Renal cortex interstitium (tissue), 15 donors: ENCODE measurements around the gene TDRD6. TPM values are rescaled to one million over a fixed set of nuclear protein-coding genes. Genes with fewer than 3 reads are reported as not detected.
A peak's percentile ranks its signal among the peaks of the same experiment; 100 is the strongest.
"Not testable (repeated sequence)": the region's sequence is repeated elsewhere in the genome, so short reads cannot be mapped to it uniquely, and the experiment has no call there.

ENCODE experiments used
- DNase-seq, 11 donors: peaks; one replicate each; pipeline ENCODE4 v3.0.0-alpha.2; 2013; ENCODE audit warnings: low read depth in 9 of 11, low spot score in 4 of 11; ENCODE audit errors: extremely low read depth in 1 of 11
- long read RNA-seq, 16 experiments: transcript quantifications; one replicate each; lab custom pipeline, GENCODE V29; 2026
- polyA plus RNA-seq, 3 donors: library from polyadenylated mRNA; unstranded; fragments of 120-200 nt; gene quantifications; one replicate each; pipeline ENCODE4 v1.2.1, GENCODE V29; 2013; ENCODE audit not compliant: insufficient read length in 3 of 3

Gene TDRD6
- 1 to 10 TPM; 2.1 to 3.6 (median 2.1) TPM for polyA plus RNA-seq
- long read RNA-seq, donor 1 = 0 reads
- long read RNA-seq, donor 2 = 0 reads
- long read RNA-seq, donor 3 = 0 reads
- long read RNA-seq, donor 4 = 0 reads
- long read RNA-seq, donor 5 = 0 reads
- long read RNA-seq, donor 6 = 0 reads
- long read RNA-seq, donor 7 = 0 reads
- long read RNA-seq, donor 8 = 0 reads
- long read RNA-seq, donor 9 = 0 reads
- long read RNA-seq, donor 10 = 0 reads
- long read RNA-seq, donor 11 = 0 reads
- long read RNA-seq, donor 12 = 0 reads
- long read RNA-seq, donor 13 = 0 reads
- long read RNA-seq, donor 14 = 0 reads
- long read RNA-seq, donor 15 = 0 reads
- long read RNA-seq, donor 16 = 0 reads

GRCh38 chr6:46687619-46688097 is at the start of gene TDRD6:
Gene TDRD6 (plus strand): TSS chr6:46687885. CDS start chr6:46688129, 244 bp downstream.
- DNase-seq = no peak

DNA sequence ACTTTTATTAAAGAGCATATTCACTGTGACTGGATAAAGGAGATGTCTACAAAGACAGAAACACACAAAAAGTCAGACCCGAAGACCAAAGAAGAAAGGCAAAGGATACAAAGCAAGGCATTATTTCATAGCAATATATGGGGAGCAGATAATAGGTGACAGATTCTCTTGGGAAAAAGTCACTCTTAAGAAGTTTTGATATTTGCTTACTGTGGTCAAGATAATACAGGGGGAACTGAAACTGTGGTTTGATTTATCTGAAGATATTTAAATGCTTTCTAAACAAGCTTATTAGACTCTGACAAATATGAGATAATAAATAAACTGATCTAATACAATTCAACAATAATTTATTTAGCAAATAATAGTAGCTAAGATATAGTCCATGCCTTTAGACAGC is 49.8 kb upstream of the TDRD6 start:
- no peak for DNase-seq

DNA sequence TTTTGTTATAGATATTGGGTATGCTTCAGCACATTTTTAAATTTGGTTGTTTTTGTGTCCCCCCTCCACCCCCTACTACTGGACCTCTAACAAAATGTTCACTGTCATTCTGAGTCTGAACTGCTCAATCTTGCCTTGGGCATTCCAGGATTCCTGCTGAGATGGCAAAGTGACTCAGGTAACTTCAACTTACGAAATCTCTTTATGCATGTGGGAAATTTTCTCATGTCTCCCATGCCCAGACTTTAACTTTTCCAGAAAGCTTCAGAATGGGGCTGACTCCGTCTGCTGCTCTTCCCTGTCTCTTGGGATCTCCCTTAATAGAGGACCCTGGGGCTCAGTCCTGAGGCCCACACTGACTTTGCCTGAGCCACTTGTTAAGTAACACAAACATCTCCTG is 49.0 kb upstream of the TDRD6 start:
- no peak for DNase-seq

GRCh38 chr6:46642928-46643751 is 44.5 kb upstream of the TDRD6 start:
- no peak for DNase-seq

- no peak for DNase-seq
Measured at GRCh38 chr6:46645265-46645664, 42.4 kb upstream of the TDRD6 start.

DNA sequence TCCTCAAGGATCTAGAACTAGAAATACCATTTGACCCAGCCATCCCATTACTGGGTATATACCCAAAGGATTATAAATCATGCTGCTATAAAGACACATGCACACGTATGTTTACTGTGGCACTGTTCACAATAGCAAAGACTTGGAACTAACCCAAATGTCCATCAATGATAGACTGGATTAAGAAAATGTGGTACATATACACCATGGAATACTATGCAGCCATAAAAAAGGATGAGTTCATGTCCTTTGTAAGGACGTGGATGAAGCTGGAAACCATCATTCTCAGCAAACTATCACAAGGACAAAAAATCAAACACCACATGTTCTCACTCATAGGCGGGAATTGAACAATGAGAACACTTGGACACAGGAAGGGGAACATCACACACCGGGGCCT is 39.6 kb upstream of the TDRD6 start:
- DNase-seq = not testable (repeated sequence)

DNA sequence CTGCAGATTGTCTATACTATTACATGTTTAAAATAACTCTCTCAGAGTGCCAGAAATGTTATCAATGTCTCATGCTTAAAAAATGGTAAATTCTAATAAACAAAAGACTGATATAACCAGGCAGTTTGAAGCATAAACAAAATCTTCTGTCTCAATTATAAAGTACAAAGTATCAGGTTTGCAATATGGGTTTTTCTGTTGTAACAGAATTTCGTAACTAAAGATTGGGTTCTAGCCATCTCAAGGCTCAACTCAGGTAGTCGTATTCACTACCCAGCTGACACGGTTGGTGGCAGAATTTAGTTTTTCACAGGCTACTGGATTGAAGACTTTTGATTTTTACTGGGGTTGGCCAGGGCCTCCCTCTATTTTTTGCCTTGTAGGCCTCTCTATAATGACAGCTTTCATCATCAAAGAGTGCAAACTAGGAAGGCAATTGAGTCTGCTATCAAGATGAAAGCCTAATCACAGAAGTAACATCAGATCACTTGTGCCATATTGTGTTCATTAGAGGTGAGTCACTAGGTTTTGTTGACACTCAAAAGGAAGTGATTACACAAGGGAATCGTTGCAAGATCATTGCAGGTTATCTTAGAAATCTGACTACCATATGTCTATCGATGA is 38.7 kb upstream of the TDRD6 start:
- DNase-seq = no peak

GRCh38 chr6:46651006-46651405 is 36.7 kb upstream of the TDRD6 start:
- DNase-seq = no peak

- peak in 4 of 11 donors; percentile 1 to 18 (median 11) for DNase-seq
Measured at GRCh38 chr6:46651816-46652215, 35.9 kb upstream of the TDRD6 start.

DNA sequence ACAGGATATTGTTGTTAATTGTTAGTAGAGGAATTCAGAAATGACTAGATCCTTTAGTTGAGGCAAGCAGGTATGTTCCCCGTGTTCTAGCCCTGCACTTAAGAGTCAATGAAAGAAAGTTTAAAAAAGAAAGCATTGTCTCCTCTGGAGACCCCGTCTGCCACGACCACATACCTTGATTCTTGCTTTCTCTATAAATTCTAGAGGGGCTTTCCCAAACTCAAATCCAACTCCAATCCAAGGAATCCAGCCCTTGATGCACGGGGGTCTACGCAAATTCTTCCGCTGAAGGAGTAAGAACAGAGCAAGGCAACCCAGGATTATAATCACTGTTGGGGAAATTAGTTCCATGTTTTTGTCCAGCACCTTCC is 35.5 kb upstream of the TDRD6 start:
- DNase-seq = peak in 3 of 11 donors; percentile 3 to 16 (median 14)

GRCh38 chr6:46652603-46653438 is 34.9 kb upstream of the TDRD6 start, which contains the start of the genes CYP39A1 and SLC25A27:
Gene CYP39A1 (minus strand): TSS chr6:46652818. CDS start chr6:46652582, 236 bp downstream.
Gene SLC25A27 (plus strand): TSS chr6:46652975. CDS start chr6:46653193, 218 bp downstream.
- peak; percentile 79 to 94 (median 89) for DNase-seq

GRCh38 chr6:46653439-46654195 is 34.1 kb upstream of the TDRD6 start:
- DNase-seq = no peak

GRCh38 chr6:46655803-46656202 is 31.9 kb upstream of the TDRD6 start:
- no peak for DNase-seq

- DNase-seq = no peak
Measured at GRCh38 chr6:46657642-46658041, 30.0 kb upstream of the TDRD6 start.

- no peak for DNase-seq
Measured at GRCh38 chr6:46661483-46661882, 26.2 kb upstream of the TDRD6 start.

DNA sequence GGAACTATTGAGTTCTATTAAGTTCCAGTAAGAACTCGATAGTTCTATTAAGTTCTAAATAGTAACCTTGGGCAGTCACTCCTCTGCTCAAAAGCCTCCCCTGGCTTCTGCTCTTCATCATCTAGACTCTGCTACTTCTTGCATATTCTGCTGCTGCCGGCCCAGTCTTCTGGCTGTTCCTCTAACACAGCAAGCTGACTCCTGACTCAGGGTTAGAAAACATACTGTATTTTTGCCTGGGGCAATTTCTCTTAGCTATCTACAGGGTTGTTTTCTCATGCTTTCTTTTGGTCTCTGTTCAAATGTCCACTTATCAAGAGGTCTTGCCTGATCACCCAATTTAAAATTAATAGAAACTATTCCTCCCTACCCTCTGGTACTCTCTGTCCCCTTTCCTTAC is 20.3 kb upstream of the TDRD6 start:
- no peak for DNase-seq

- no peak for DNase-seq
Measured at GRCh38 chr6:46674410-46674809, 13.3 kb upstream of the TDRD6 start.
